ENCODE data around the gene ARHGAP24.

GRCh38 chr4:85498068-85498733 lies 23.3 kb downstream of the ARHGAP24 start:
- TF ChIP-seq CTCF (IDR thresholded peaks at IDR 0.05) (no peak), POLR2AphosphoS5 (IDR thresholded peaks at IDR 0.05) (no peak), POLR2A (IDR thresholded peaks at IDR 0.05) (no peak)

All from breast epithelium (tissue), 3 donors.